A549 (cell line): Measurements from ENCODE around the gene KCNK2.

Experiments
- CHD2 ChIP-seq: fragments of 150-350 bp; IDR thresholded peaks from 2 replicates; pipeline ENCODE4 v1.6.1; 2014; ENCODE audit warnings: low read length; ENCODE audit not compliant: partially characterized antibody
- FOSL2 ChIP-seq, 2 experiments: fragments of 450-650 bp in 1 of 2; fragments of >200 bp in 1 of 2; sonication (Bioruptor Twin) in 1 of 2; formaldehyde crosslinking; IDR thresholded peaks; 2 replicates each; pipeline versions ENCODE4 v1.5.0 to v1.6.1; 2016 to 2020; ENCODE audit warnings: mild to moderate bottlenecking in 1 of 2, moderate library complexity in 1 of 2
- MYC ChIP-seq: IDR thresholded peaks from 2 replicates; pipeline ENCODE4 v1.6.1; 2012; ENCODE audit warnings: mild to moderate bottlenecking, inconsistent platforms, low read length, improper control_type of control experiment, borderline replicate concordance
- PHF8 ChIP-seq: fragments of 200-600 bp; sonication (generic); IDR thresholded peaks from 2 replicates; pipeline ENCODE4 v1.6.1; 2016; ENCODE audit warnings: low read depth, mild to moderate bottlenecking, antibody characterized with exemption, moderate library complexity, borderline replicate concordance
- POLR2A ChIP-seq: IDR thresholded peaks from 2 replicates; pipeline ENCODE4 v1.6.1; 2012; ENCODE audit warnings: mild to moderate bottlenecking, low read length
- POLR2AphosphoS2 ChIP-seq: conservative IDR thresholded peaks from 2 replicates; pipeline ENCODE4 v1.6.1; 2012; ENCODE audit warnings: low read length, improper control_type of control experiment, inconsistent platforms
- SMC3 ChIP-seq: fragments of >200 bp; sonication (Bioruptor Twin); formaldehyde crosslinking; IDR thresholded peaks from 3 replicates; pipeline ENCODE4 v1.6.1; 2018; ENCODE audit warnings: inconsistent platforms
- ZSCAN20 ChIP-seq: fragments of 250-450 bp; sonication (Bioruptor Pico); IDR thresholded peaks from 2 replicates; pipeline ENCODE4 v1.8.0; 2022; ENCODE audit warnings: mild to moderate bottlenecking, moderate library complexity
- TF ChIP-seq, protein P1 (sequence below): fragments of >200 bp; sonication (Bioruptor Twin); formaldehyde crosslinking; IDR thresholded peaks from 3 replicates; pipeline ENCODE4 v1.5.1; 2016
- TF ChIP-seq, protein P2 (sequence below): fragments of 200-600 bp; sonication (generic); IDR thresholded peaks from 2 replicates; pipeline ENCODE4 v1.6.1; 2016; ENCODE audit warnings: antibody characterized with exemption, mild to moderate bottlenecking, moderate library complexity
- TF ChIP-seq, protein P3 (sequence below): IDR thresholded peaks from 2 replicates; pipeline ENCODE4 v1.6.1; 2012

DNA sequence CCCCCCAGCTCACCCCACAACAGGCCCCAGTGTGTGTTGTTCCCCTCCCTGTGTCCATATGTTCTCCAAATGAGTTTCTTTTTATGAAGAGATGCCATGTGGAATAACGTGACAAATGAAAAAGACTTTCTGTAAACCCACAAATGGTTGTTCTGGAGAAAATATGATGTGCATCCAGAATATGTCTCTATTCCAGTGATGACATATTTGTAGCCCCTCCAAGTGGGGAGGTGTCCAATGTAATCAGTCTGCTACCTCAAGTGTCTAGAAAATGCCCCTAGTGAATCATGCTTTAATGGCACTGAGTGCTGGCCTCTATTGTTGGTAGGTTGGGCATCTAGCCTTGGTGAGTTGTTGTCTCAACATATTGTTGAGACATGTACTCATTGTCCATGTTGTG lies 179.6 kb downstream of the KCNK2 start:
- TF ChIP-seq, protein P1, sequence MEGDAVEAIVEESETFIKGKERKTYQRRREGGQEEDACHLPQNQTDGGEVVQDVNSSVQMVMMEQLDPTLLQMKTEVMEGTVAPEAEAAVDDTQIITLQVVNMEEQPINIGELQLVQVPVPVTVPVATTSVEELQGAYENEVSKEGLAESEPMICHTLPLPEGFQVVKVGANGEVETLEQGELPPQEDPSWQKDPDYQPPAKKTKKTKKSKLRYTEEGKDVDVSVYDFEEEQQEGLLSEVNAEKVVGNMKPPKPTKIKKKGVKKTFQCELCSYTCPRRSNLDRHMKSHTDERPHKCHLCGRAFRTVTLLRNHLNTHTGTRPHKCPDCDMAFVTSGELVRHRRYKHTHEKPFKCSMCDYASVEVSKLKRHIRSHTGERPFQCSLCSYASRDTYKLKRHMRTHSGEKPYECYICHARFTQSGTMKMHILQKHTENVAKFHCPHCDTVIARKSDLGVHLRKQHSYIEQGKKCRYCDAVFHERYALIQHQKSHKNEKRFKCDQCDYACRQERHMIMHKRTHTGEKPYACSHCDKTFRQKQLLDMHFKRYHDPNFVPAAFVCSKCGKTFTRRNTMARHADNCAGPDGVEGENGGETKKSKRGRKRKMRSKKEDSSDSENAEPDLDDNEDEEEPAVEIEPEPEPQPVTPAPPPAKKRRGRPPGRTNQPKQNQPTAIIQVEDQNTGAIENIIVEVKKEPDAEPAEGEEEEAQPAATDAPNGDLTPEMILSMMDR, result no peak
- no peak for TF ChIP-seq MYC
- TF ChIP-seq POLR2A, result no peak
- TF ChIP-seq SMC3, result no peak
- TF ChIP-seq FOSL2 (IDR thresholded peaks at IDR 0.05), result no peak
- no peak for TF ChIP-seq FOSL2 (CRISPR knock-in tag; IDR thresholded peaks at IDR 0.05)
- TF ChIP-seq PHF8, result no peak
- TF ChIP-seq, protein P2, sequence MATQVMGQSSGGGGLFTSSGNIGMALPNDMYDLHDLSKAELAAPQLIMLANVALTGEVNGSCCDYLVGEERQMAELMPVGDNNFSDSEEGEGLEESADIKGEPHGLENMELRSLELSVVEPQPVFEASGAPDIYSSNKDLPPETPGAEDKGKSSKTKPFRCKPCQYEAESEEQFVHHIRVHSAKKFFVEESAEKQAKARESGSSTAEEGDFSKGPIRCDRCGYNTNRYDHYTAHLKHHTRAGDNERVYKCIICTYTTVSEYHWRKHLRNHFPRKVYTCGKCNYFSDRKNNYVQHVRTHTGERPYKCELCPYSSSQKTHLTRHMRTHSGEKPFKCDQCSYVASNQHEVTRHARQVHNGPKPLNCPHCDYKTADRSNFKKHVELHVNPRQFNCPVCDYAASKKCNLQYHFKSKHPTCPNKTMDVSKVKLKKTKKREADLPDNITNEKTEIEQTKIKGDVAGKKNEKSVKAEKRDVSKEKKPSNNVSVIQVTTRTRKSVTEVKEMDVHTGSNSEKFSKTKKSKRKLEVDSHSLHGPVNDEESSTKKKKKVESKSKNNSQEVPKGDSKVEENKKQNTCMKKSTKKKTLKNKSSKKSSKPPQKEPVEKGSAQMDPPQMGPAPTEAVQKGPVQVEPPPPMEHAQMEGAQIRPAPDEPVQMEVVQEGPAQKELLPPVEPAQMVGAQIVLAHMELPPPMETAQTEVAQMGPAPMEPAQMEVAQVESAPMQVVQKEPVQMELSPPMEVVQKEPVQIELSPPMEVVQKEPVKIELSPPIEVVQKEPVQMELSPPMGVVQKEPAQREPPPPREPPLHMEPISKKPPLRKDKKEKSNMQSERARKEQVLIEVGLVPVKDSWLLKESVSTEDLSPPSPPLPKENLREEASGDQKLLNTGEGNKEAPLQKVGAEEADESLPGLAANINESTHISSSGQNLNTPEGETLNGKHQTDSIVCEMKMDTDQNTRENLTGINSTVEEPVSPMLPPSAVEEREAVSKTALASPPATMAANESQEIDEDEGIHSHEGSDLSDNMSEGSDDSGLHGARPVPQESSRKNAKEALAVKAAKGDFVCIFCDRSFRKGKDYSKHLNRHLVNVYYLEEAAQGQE, result no peak
- TF ChIP-seq, protein P3, sequence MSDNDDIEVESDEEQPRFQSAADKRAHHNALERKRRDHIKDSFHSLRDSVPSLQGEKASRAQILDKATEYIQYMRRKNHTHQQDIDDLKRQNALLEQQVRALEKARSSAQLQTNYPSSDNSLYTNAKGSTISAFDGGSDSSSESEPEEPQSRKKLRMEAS, result no peak
- no peak for TF ChIP-seq ZSCAN20 (CRISPR knock-in tag)
- TF ChIP-seq POLR2AphosphoS2, result no peak
- no peak for TF ChIP-seq CHD2
